A549 (cell line): Measurements from ENCODE around the gene KSR1. TPM values are rescaled to one million over a fixed set of nuclear protein-coding genes. Genes with fewer than 3 reads are reported as not detected.
A peak's percentile ranks its signal among the peaks of the same experiment; 100 is the strongest.

ENCODE experiments used
- ATAC-seq, 2 experiments: fragments of 200-7000 bp in 1 of 2; fragments of >200 bp in 1 of 2; cut with Nextera tagmentation in 1 of 2; cut with Tn5 transposase in 1 of 2; 3 replicates each; pipeline versions ENCODE4 v1.8.0 to v1.9.1; 2018 to 2020; ENCODE audit warnings: mild to moderate bottlenecking in 1 of 2, moderate library complexity in 1 of 2
- CTCF ChIA-PET: fragments of 300-600 bp; sonication (Branson Sonifier 250); formaldehyde crosslinking; extraction: SDS; loops from one replicate; lab custom pipeline; 2021; ENCODE audit warnings: antibody characterized with exemption, inconsistent platforms; lab: Yijun Ruan, JAX
- POLR2A ChIA-PET: fragments of 350-600 bp; formaldehyde crosslinking; extraction: SDS; loops from one replicate; lab custom pipeline; 2021; ENCODE audit warnings: antibody characterized with exemption, inconsistent platforms; lab: Yijun Ruan, JAX
- DNase-seq, 2 experiments: peaks; one replicate each; pipeline versions ENCODE4 v3.0.0 to v3.0.0-alpha.2; 2011 to 2016; ENCODE audit warnings: low read depth in 1 of 2, low spot score in 1 of 2
- FAIRE-seq: peaks from 2 replicates; lab custom pipeline; 2011; peaks lifted over from hg19 to GRCh38; lab: Jason Lieb, UNC
- H3K27ac ChIP-seq, 2 experiments: fragments of >200 bp; sonication (Bioruptor Twin); formaldehyde crosslinking; 3 replicates each; pipeline ENCODE4 v1.5.1; 2016 to 2017
- H3K4me1 ChIP-seq: fragments of >200 bp; sonication (Bioruptor Twin); formaldehyde crosslinking; 3 replicates; pipeline ENCODE4 v1.6.1; 2016
- H3K4me2 ChIP-seq: fragments of >200 bp; sonication (Bioruptor Twin); formaldehyde crosslinking; 3 replicates; pipeline ENCODE4 v1.6.1; 2016
- H3K4me3 ChIP-seq: fragments of >200 bp; sonication (Bioruptor Twin); formaldehyde crosslinking; 3 replicates; pipeline ENCODE4 v1.5.1; 2016
- H3K9me3 ChIP-seq: fragments of >200 bp; sonication (Bioruptor Twin); formaldehyde crosslinking; 3 replicates; pipeline ENCODE4 v1.6.1; 2016
- CEBPB ChIP-seq, 2 experiments: fragments of >200 bp in 1 of 2; sonication (Bioruptor Twin) in 1 of 2; formaldehyde crosslinking in 1 of 2; IDR thresholded peaks; 2 replicates each; pipeline ENCODE4 v1.6.1; 2012 to 2016
- CHD2 ChIP-seq: fragments of 150-350 bp; IDR thresholded peaks from 2 replicates; pipeline ENCODE4 v1.6.1; 2014; ENCODE audit warnings: low read length; ENCODE audit not compliant: partially characterized antibody
- CTCF ChIP-seq: fragments of >200 bp; sonication (Bioruptor Twin); formaldehyde crosslinking; IDR thresholded peaks from 3 replicates; pipeline ENCODE4 v1.5.1; 2016
- EHMT2 ChIP-seq: fragments of 200-600 bp; sonication (generic); IDR thresholded peaks from 2 replicates; pipeline ENCODE4 v1.6.1; 2016; ENCODE audit warnings: antibody characterized with exemption, low read depth, mild to moderate bottlenecking, moderate library complexity
- EP300 ChIP-seq, 2 experiments: fragments of >200 bp; sonication (Bioruptor Twin); formaldehyde crosslinking; IDR thresholded peaks; 2 replicates in 1 of 2; 3 replicates in 1 of 2; pipeline ENCODE4 v1.6.1; 2016 to 2017
- ESRRA ChIP-seq: fragments of 150-350 bp; IDR thresholded peaks from 2 replicates; pipeline ENCODE4 v1.6.1; 2014; ENCODE audit warnings: mild to moderate bottlenecking, low read length, borderline replicate concordance
- FOSB ChIP-seq: fragments of 250-450 bp; sonication (Bioruptor Pico); IDR thresholded peaks from 2 replicates; pipeline ENCODE4 v1.5.0; 2020; ENCODE audit warnings: mild to moderate bottlenecking, moderate library complexity
- FOSL2 ChIP-seq, 2 experiments: fragments of 450-650 bp in 1 of 2; fragments of >200 bp in 1 of 2; sonication (Bioruptor Twin) in 1 of 2; formaldehyde crosslinking; IDR thresholded peaks; 2 replicates each; pipeline versions ENCODE4 v1.5.0 to v1.6.1; 2016 to 2020; ENCODE audit warnings: mild to moderate bottlenecking in 1 of 2, moderate library complexity in 1 of 2
- FOXS1 ChIP-seq: fragments of 250-450 bp; sonication (Bioruptor Pico); IDR thresholded peaks from 2 replicates; pipeline ENCODE4 v1.5.0; 2020; ENCODE audit warnings: mild to moderate bottlenecking, moderate library complexity
- HMGXB4 ChIP-seq: fragments of 250-450 bp; sonication (Bioruptor Pico); IDR thresholded peaks from 2 replicates; pipeline ENCODE4 v1.5.0; 2021; ENCODE audit warnings: mild to moderate bottlenecking, moderate library complexity, borderline replicate concordance
- HOXA7 ChIP-seq: fragments of 250-450 bp; sonication (Bioruptor Pico); IDR thresholded peaks from 2 replicates; pipeline ENCODE4 v1.5.0; 2020; ENCODE audit warnings: mild to moderate bottlenecking, moderate library complexity
- JUN ChIP-seq, 2 experiments: fragments of >200 bp; sonication (Bioruptor Twin); formaldehyde crosslinking; IDR thresholded peaks; 2 replicates in 1 of 2; 3 replicates in 1 of 2; pipeline ENCODE4 v1.6.1; 2016 to 2017
- JUNB ChIP-seq: fragments of >200 bp; sonication (Bioruptor Twin); formaldehyde crosslinking; IDR thresholded peaks from 2 replicates; pipeline ENCODE4 v1.6.1; 2016
- KDM1A ChIP-seq: fragments of 200-600 bp; sonication (generic); IDR thresholded peaks from 2 replicates; pipeline ENCODE4 v1.6.1; 2016; ENCODE audit warnings: low read depth, mild to moderate bottlenecking
- MAFK ChIP-seq: fragments of 450-650 bp; IDR thresholded peaks from 2 replicates; pipeline ENCODE4 v1.6.1; 2014; ENCODE audit not compliant: partially characterized antibody
- MYC ChIP-seq: IDR thresholded peaks from 2 replicates; pipeline ENCODE4 v1.6.1; 2012; ENCODE audit warnings: mild to moderate bottlenecking, inconsistent platforms, low read length, improper control_type of control experiment, borderline replicate concordance
- NFE2L2 ChIP-seq: fragments of 150-350 bp; conservative IDR thresholded peaks from 2 replicates; pipeline ENCODE4 v1.6.1; 2014; ENCODE audit warnings: low read length
- NR3C1 ChIP-seq: fragments of >200 bp; sonication (Bioruptor Twin); formaldehyde crosslinking; IDR thresholded peaks from 3 replicates; pipeline ENCODE4 v1.6.1; 2017
- PHF8 ChIP-seq: fragments of 200-600 bp; sonication (generic); IDR thresholded peaks from 2 replicates; pipeline ENCODE4 v1.6.1; 2016; ENCODE audit warnings: low read depth, mild to moderate bottlenecking, antibody characterized with exemption, moderate library complexity, borderline replicate concordance
- POLR2AphosphoS2 ChIP-seq: conservative IDR thresholded peaks from 2 replicates; pipeline ENCODE4 v1.6.1; 2012; ENCODE audit warnings: low read length, improper control_type of control experiment, inconsistent platforms
- RAD21 ChIP-seq, 2 experiments: fragments of >200 bp in 1 of 2; sonication (Bioruptor Twin) in 1 of 2; formaldehyde crosslinking in 1 of 2; IDR thresholded peaks in 1 of 2; conservative IDR thresholded peaks in 1 of 2; 2 replicates in 1 of 2; 3 replicates in 1 of 2; pipeline ENCODE4 v1.6.1; 2012 to 2018; ENCODE audit warnings: inconsistent platforms in 1 of 2
- RCOR1 ChIP-seq: fragments of 150-350 bp; IDR thresholded peaks from 2 replicates; pipeline ENCODE4 v1.6.1; 2014; ENCODE audit warnings: antibody characterized with exemption, low read length, low read depth
- RFX5 ChIP-seq: fragments of 450-650 bp; IDR thresholded peaks from 2 replicates; pipeline ENCODE4 v1.7.1; 2014; ENCODE audit warnings: antibody characterized with exemption, mild to moderate bottlenecking, moderate library complexity
- SMC3 ChIP-seq: fragments of >200 bp; sonication (Bioruptor Twin); formaldehyde crosslinking; IDR thresholded peaks from 3 replicates; pipeline ENCODE4 v1.6.1; 2018; ENCODE audit warnings: inconsistent platforms
- SREBF2 ChIP-seq: fragments of 450-650 bp; IDR thresholded peaks from 2 replicates; pipeline ENCODE4 v1.6.1; 2014; ENCODE audit warnings: mild to moderate bottlenecking, moderate library complexity
- TFCP2L1 ChIP-seq: fragments of 250-450 bp; sonication (Bioruptor Pico); IDR thresholded peaks from 2 replicates; pipeline ENCODE4 v1.5.0; 2021; ENCODE audit warnings: mild to moderate bottlenecking
- ZFP36 ChIP-seq: fragments of 450-650 bp; IDR thresholded peaks from 2 replicates; pipeline ENCODE4 v1.6.1; 2014; ENCODE audit warnings: borderline replicate concordance; ENCODE audit not compliant: partially characterized antibody
- WGBS: methylation state at CpG from one replicate; pipeline ENCODE4 v1.1.6; 2017; ENCODE audit errors: missing lambda C conversion rate; 5-methylcytosine and 5-hydroxymethylcytosine counted together
- polyA plus RNA-seq, 4 experiments: library from polyadenylated mRNA; depleted of rRNA in 3 of 4; stranded (reverse); fragments of >200 nt; fragmentation: RNase III in 1 of 4; extraction: RNeasy Plus Mini Kit Qiagen cat#74134 plus additional on column Dnase treatment in 1 of 4; gene quantifications; 2 replicates in 3 of 4; 3 replicates in 1 of 4; pipeline ENCODE4 v1.2.3, GENCODE V29; 2011 to 2017
- TF ChIP-seq, protein P1 (sequence below): fragments of 250-450 bp; sonication (Bioruptor Pico); IDR thresholded peaks from 2 replicates; pipeline ENCODE4 v1.5.0; 2020; ENCODE audit warnings: low read depth, mild to moderate bottlenecking, moderate library complexity
- TF ChIP-seq, protein P2 (sequence below): fragments of >200 bp; sonication (Bioruptor Twin); formaldehyde crosslinking; IDR thresholded peaks from 3 replicates; pipeline ENCODE4 v1.6.1; 2016
- TF ChIP-seq, protein P3 (sequence below): IDR thresholded peaks from 2 replicates; pipeline ENCODE4 v1.6.1; 2012

KSR1 gene
- polyA plus RNA-seq, 2 of the 4 experiments (the other 2 are of a cell fraction) = 13.3 to 14.6 TPM

DNA sequence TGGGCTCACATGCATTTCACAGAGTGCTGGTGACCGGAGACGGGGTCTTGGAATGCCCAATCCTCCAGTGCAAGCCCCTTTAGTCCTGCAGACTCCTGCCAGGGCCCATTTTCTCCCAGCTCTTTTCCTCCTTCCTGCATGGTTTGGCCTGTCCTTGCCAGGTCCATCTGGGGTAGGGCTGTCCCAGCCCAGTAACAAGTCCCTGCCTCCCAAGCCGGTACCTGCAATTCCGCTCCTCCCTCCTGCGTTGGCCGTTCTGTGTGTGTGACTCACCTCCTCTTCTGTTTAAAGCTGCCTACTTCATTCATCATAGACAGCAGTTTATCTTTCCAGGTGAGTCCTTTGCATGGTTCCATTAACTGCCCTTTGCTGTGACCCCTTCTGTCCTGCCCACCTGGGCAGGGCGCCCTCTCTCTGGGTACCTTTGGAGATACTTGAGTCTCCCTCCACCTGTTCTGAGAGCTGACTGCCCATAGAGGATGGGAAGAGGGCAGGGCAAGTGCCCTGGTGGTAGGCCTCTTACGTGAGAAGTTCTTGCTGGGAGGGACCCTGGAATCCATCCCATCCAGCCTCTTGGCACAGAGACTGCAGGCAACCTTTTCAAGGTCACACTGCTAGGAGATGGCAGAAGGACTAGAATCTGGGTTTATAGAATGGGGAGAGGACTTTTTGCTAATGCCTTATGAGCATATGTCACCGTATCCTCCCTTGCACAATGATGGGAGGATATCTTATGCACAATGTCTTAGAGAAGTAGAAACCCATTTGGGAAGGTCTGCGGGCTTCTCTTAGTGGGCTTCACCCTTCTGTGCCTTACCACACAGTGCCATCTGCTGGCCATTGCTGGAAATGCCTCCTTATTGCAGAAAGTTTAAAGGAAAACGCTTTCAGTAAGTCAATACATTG lies 145.1 kb downstream of the KSR1 start:
- 66% methylated on average over 11 of the region's 11 CpGs for WGBS
- CTCF ChIA-PET = interaction anchor here (0.7 to 25.7 kb wide), 72 partner anchors 13 to 405 kb away, joined by 3 to 575 read pairs (median 8); partner anchors contain the start of gene KSR1
- Histone ChIP-seq H3K9me3 (no peaks in the 10 kb centered on the region), H3K4me2 (no peak overlapping the region)
- FAIRE-seq (peak; percentile 92), ATAC-seq (peak; percentile 39 to 61; a peak in 4 of 6 replicates)
- TF ChIP-seq FOXS1 (CRISPR knock-in tag) (no peak), JUNB (no peak), RAD21 (conservative IDR thresholded peaks at IDR 0.05 in 1 of 2, IDR thresholded peaks at IDR 0.05 in 1 of 2) (peak; percentile 95 to 99), POLR2AphosphoS2 (no peak), SREBF2 (no peak), NR3C1 (no peak), EHMT2 (no peak), RCOR1 (no peak), TFCP2L1 (no peak), CHD2 (no peak), CEBPB (IDR thresholded peaks at IDR 0.05) (no peak), HOXA7 (no peak), MAFK (no peak), HMGXB4 (CRISPR knock-in tag) (no peak), MYC (no peak), KDM1A (no peak), FOSB (CRISPR knock-in tag) (no peak), ESRRA (no peak), FOSL2 (IDR thresholded peaks at IDR 0.05) (no peak), FOSL2 (CRISPR knock-in tag; IDR thresholded peaks at IDR 0.05) (no peak), RFX5 (no peak), SMC3 (peak; percentile 86), EP300 (IDR thresholded peaks at IDR 0.05) (no peak), JUN (IDR thresholded peaks at IDR 0.05) (no peak), NFE2L2 (no peak), PHF8 (no peak), CTCF (peak; percentile 98), ZFP36 (peak; percentile 43)
- TF ChIP-seq, protein P1, sequence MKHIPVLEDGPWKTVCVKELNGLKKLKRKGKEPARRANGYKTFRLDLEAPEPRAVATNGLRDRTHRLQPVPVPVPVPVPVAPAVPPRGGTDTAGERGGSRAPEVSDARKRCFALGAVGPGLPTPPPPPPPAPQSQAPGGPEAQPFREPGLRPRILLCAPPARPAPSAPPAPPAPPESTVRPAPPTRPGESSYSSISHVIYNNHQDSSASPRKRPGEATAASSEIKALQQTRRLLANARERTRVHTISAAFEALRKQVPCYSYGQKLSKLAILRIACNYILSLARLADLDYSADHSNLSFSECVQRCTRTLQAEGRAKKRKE (CRISPR knock-in tag) = no peak
- TF ChIP-seq, protein P2, sequence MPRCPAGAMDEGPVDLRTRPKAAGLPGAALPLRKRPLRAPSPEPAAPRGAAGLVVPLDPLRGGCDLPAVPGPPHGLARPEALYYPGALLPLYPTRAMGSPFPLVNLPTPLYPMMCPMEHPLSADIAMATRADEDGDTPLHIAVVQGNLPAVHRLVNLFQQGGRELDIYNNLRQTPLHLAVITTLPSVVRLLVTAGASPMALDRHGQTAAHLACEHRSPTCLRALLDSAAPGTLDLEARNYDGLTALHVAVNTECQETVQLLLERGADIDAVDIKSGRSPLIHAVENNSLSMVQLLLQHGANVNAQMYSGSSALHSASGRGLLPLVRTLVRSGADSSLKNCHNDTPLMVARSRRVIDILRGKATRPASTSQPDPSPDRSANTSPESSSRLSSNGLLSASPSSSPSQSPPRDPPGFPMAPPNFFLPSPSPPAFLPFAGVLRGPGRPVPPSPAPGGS = no peak
- TF ChIP-seq, protein P3, sequence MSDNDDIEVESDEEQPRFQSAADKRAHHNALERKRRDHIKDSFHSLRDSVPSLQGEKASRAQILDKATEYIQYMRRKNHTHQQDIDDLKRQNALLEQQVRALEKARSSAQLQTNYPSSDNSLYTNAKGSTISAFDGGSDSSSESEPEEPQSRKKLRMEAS = no peak
- TF ChIP-seq, all 56 proteins: peak for 4
- POLR2A ChIA-PET = no interaction called here
- peak overlapping the region in 1 of 2 experiments; percentile 8; a peak in 1 of 6 replicates for H3K27ac ChIP-seq
- peaks cover 25% of the 10 kb centered on the region for H3K4me1 ChIP-seq
- peak; percentile 77 to 81 for DNase-seq
- no peak overlapping the region for H3K4me3 ChIP-seq
